Neural progenitor cell (in vitro differentiated cells): ENCODE measurements around the gene ISCA2.

Source experiments
- CTCF ChIP-seq: fragments of 200-600 bp; sonication (generic); IDR thresholded peaks from 2 replicates; pipeline ENCODE4 v1.5.1; 2017; ENCODE audit warnings: antibody characterized with exemption, mild to moderate bottlenecking
- EZH2 ChIP-seq: fragments of 200-600 bp; sonication (generic); IDR thresholded peaks from 2 replicates; pipeline ENCODE4 v1.6.1; 2017; ENCODE audit warnings: antibody characterized with exemption, mild to moderate bottlenecking, moderate library complexity
- EZH2phosphoT487 ChIP-seq: fragments of 200-600 bp; sonication (generic); IDR thresholded peaks from 2 replicates; pipeline ENCODE4 v1.6.1; 2017; ENCODE audit warnings: antibody characterized with exemption

DNA sequence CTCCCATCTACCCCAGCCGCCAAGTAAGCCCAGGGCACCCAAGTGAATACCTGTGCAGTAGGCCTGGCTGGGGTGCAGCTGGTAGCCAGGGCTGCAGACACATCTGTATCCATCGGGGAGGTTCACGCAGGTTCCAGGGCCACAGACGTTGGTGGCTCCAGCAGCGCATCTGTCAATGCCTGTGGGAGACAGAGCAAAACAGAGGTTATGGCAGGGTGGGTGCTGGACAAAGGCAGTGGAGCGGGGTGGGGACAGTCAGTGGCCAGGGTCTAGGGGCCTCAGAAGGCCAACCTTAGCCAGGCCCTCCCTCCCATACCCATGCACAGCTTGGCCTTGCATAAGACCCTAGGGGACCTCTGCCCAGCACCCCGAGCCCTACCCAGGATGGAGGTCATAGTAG is 29.2 kb downstream of the ISCA2 start:
- TF ChIP-seq CTCF = no peak
- no peak for TF ChIP-seq EZH2
- TF ChIP-seq EZH2phosphoT487 = no peak
